Ishikawa (cell line): ENCODE data around the gene PPFIBP1.

Experiments
- CEBPB ChIP-seq: IDR thresholded peaks from 2 replicates; pipeline ENCODE4 v1.6.1; 2012
- CREB1 ChIP-seq: IDR thresholded peaks from 2 replicates; pipeline ENCODE4 v1.6.1; 2012; ENCODE audit warnings: low read depth
- EGR1 ChIP-seq: IDR thresholded peaks from 2 replicates; pipeline ENCODE4 v1.6.1; 2012
- EP300 ChIP-seq: IDR thresholded peaks from 2 replicates; pipeline ENCODE4 v1.6.1; 2012; ENCODE audit warnings: borderline replicate concordance
- FOXM1 ChIP-seq: IDR thresholded peaks from 2 replicates; pipeline ENCODE4 v1.6.1; 2012; ENCODE audit warnings: low read depth, borderline replicate concordance
- NFIC ChIP-seq: IDR thresholded peaks from 2 replicates; pipeline ENCODE4 v1.6.1; 2012
- RAD21 ChIP-seq: IDR thresholded peaks from 2 replicates; pipeline ENCODE4 v1.6.1; 2012; ENCODE audit warnings: low read depth
- TAF1 ChIP-seq: IDR thresholded peaks from 2 replicates; pipeline ENCODE4 v1.6.1; 2012; ENCODE audit warnings: low read depth, mild to moderate bottlenecking
- TCF12 ChIP-seq: IDR thresholded peaks from 2 replicates; pipeline ENCODE4 v1.6.1; 2012; ENCODE audit warnings: low read depth
- TEAD4 ChIP-seq: IDR thresholded peaks from 2 replicates; pipeline ENCODE4 v1.6.1; 2012
- YY1 ChIP-seq: IDR thresholded peaks from 2 replicates; pipeline ENCODE4 v1.6.1; 2012; ENCODE audit warnings: low read depth
- ZBTB7A ChIP-seq: IDR thresholded peaks from 2 replicates; pipeline ENCODE4 v1.6.1; 2012; ENCODE audit warnings: low read depth
- TF ChIP-seq, protein P1 (sequence below): IDR thresholded peaks from 2 replicates; pipeline ENCODE4 v1.6.1; 2012
- TF ChIP-seq, protein P2 (sequence below): IDR thresholded peaks from 2 replicates; pipeline ENCODE4 v1.6.1; 2012; ENCODE audit warnings: low read depth, mild to moderate bottlenecking
- TF ChIP-seq, protein P3 (sequence below): IDR thresholded peaks from 2 replicates; pipeline ENCODE4 v1.6.1; 2012

The PPFIBP1 gene

DNA sequence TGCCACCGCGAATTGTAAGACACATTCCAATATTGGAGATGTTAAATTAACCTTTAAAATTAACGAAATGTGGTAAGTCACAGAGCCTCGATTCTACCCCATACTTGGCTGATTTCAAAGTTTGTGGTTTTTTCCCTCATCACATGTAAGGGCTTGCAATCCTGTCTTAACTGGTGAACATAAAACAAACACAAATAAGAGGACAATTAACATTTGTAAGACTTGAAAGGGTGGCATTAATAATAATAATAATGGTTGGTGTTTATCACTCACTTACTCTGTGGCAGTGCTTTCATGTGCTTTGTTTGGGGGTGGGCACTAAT, 26.6 kb downstream of the PPFIBP1 start:
- TF ChIP-seq TCF12: no peak
- TF ChIP-seq, protein P1, sequence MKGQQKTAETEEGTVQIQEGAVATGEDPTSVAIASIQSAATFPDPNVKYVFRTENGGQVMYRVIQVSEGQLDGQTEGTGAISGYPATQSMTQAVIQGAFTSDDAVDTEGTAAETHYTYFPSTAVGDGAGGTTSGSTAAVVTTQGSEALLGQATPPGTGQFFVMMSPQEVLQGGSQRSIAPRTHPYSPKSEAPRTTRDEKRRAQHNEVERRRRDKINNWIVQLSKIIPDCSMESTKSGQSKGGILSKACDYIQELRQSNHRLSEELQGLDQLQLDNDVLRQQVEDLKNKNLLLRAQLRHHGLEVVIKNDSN: no peak
- no peak for TF ChIP-seq YY1
- no peak for TF ChIP-seq RAD21
- TF ChIP-seq TEAD4: no peak
- TF ChIP-seq FOXM1: no peak
- no peak for TF ChIP-seq EGR1
- TF ChIP-seq ZBTB7A: no peak
- TF ChIP-seq, protein P2, sequence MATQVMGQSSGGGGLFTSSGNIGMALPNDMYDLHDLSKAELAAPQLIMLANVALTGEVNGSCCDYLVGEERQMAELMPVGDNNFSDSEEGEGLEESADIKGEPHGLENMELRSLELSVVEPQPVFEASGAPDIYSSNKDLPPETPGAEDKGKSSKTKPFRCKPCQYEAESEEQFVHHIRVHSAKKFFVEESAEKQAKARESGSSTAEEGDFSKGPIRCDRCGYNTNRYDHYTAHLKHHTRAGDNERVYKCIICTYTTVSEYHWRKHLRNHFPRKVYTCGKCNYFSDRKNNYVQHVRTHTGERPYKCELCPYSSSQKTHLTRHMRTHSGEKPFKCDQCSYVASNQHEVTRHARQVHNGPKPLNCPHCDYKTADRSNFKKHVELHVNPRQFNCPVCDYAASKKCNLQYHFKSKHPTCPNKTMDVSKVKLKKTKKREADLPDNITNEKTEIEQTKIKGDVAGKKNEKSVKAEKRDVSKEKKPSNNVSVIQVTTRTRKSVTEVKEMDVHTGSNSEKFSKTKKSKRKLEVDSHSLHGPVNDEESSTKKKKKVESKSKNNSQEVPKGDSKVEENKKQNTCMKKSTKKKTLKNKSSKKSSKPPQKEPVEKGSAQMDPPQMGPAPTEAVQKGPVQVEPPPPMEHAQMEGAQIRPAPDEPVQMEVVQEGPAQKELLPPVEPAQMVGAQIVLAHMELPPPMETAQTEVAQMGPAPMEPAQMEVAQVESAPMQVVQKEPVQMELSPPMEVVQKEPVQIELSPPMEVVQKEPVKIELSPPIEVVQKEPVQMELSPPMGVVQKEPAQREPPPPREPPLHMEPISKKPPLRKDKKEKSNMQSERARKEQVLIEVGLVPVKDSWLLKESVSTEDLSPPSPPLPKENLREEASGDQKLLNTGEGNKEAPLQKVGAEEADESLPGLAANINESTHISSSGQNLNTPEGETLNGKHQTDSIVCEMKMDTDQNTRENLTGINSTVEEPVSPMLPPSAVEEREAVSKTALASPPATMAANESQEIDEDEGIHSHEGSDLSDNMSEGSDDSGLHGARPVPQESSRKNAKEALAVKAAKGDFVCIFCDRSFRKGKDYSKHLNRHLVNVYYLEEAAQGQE: no peak
- TF ChIP-seq, protein P3, sequence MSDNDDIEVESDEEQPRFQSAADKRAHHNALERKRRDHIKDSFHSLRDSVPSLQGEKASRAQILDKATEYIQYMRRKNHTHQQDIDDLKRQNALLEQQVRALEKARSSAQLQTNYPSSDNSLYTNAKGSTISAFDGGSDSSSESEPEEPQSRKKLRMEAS: no peak
- TF ChIP-seq TAF1: no peak
- TF ChIP-seq NFIC: no peak
- no peak for TF ChIP-seq EP300
- TF ChIP-seq CREB1: no peak
- TF ChIP-seq CEBPB: no peak

DNA sequence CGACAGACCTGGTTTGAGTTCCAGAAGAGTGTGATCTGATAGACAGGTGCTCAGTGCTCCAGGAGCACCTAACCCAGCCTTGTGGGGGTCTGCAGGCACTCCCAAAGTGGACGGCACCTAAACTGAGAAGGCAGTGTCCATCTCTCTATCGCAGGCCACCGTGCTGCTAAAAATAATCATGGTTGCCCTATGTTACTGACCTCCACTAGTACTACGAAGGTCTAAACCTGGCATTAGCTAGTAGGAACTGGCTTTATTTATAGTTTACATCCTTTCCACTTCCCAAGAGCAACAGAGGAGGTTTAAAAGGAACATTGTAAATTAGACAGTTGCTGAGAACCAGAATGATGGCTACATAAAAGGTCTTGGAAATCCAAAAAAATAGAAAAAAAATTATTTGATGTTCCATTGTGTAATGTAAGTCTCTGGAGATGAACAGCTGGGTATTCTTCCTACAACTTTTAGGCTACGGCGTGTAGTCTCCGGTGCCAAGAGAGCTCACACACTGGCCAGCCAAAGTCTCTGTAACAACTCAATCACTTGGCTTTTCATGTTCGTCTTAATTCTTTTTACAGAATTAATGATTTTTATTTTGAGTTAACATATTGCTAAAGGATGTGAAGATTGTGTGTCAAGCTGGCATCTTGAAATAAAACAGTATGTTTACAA, 27.3 kb downstream of the PPFIBP1 start:
- no peak for TF ChIP-seq EGR1
- TF ChIP-seq, protein P3: no peak

DNA sequence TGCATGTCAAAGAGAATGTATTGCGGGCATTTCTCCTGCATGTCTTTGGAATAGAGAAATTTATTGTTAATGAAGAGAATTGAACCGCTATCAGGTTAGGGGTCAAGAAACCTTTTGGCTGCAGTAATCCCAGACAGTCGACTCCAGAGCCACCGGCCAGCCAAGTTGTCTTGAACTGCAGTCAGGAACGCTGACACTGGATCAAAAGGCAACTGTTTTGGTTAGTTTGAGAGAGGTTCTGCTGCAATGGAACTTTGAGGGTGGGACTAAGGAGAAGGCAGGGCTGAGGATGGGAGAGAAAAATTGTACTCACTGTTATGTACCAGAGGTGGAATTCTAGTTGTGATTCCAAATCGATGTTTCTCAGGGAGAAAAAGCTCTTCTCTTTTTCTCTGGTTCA, 28.2 kb downstream of the PPFIBP1 start:
- TF ChIP-seq CREB1 (no peak), CEBPB (no peak), TEAD4 (no peak), YY1 (no peak)

DNA sequence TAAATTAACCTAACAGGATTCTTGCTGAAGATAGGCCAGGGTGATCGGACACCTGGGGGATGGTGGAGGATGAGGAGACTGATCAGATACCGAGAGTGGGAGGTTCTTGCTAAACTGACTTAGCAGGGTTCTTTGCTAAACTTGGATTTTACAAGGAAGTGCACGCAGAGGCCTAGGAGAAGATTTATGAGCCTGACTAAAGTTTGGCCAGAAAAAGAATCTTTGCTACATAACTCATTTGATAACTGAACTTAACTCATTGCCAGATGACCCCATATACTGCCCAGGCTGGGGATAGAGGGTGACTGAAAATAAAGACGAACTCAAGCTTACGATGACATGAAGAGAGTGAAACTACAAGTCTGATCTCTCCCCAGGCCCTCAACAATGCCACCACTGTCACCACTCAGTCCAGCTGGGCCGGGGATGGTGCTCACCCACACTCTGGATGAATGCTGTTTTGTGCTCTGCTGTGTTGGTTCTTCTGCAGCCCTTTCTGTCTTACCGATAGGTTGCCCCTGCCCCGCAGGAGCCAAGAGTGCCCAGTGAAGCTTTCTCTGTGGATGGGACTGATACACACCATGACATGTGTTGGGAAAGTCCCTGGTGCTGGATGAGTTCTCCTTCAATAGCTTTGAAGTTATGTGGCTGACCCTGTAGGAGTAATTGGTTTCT, 29.0 kb downstream of the PPFIBP1 start:
- TF ChIP-seq TEAD4: peak; percentile 40; the same call in 1 of the 2 replicates
- TF ChIP-seq CREB1: no peak
- no peak for TF ChIP-seq RAD21
- TF ChIP-seq, protein P2: no peak
- peak; percentile 44; the same call in 1 of the 2 replicates for TF ChIP-seq EP300
- TF ChIP-seq FOXM1: 0 out of 2 replicates have a peak, but pooled peaks have one; percentile 19
- no peak for TF ChIP-seq CEBPB
- no peak for TF ChIP-seq TCF12
- no peak for TF ChIP-seq TAF1
- no peak for TF ChIP-seq YY1
- TF ChIP-seq NFIC: 0 out of 2 replicates have a peak, but pooled peaks have one; percentile 30
- TF ChIP-seq, protein P1: no peak
- TF ChIP-seq, protein P3: no peak
- no peak for TF ChIP-seq EGR1
- no peak for TF ChIP-seq ZBTB7A

DNA sequence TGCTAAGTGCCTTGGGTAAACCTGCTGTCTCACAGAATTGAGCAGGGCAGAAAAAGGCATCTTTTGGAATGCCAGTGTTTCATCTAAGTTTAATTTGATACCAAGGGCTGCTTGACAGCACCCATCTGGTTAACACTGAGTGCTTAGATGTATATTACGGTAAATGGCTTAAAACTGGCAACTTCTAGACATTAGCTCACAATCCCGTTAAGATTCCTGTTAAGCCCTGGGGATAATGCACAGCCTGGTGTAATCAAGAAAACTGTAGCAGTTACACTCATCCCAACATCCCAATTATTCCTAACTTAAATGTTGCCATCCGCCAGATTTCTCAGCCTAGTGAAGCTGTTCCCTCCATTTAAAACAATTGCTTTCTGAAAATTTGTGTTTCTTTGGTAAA, 29.9 kb downstream of the PPFIBP1 start:
- TF ChIP-seq EP300 (no peak), CREB1 (no peak)
